WTC11 (cell line): Measurements from ENCODE around the gene ING5. TPM values are rescaled to one million over a fixed set of nuclear protein-coding genes. Genes with fewer than 3 reads are reported as not detected.

ENCODE experiments used
- ATAC-seq: fragments of 200-7000 bp; cut with Tn5 transposase; 2 replicates; pipeline ENCODE4 v1.10.0; 2021; ENCODE audit warnings: mild to moderate bottlenecking, moderate library complexity
- CTCF ChIA-PET: fragments of 300-600 bp; sonication (Branson Sonifier 250); formaldehyde crosslinking; loops from one replicate; lab custom pipeline; 2021; ENCODE audit warnings: antibody characterized with exemption; lab: Charles Lee
- POLR2A ChIA-PET: fragments of 350-600 bp; sonication (Branson Sonifier 250); formaldehyde crosslinking; loops from one replicate; lab custom pipeline; 2021; ENCODE audit warnings: antibody characterized with exemption; lab: Charles Lee
- DNase-seq: peaks from one replicate; pipeline ENCODE4 v3.0.0; 2021; ENCODE audit warnings: low spot score
- H3K27ac Mint-ChIP-seq: 2 replicates; pipeline ENCODE4 v1.8.0; 2021; ENCODE audit warnings: mixed read lengths
- H3K27me3 Mint-ChIP-seq: 2 replicates; pipeline ENCODE4 v1.8.0; 2021; ENCODE audit warnings: low read depth, mild to moderate bottlenecking, moderate library complexity, mixed read lengths
- H3K36me3 Mint-ChIP-seq: 2 replicates; pipeline ENCODE4 v1.8.0; 2021; ENCODE audit warnings: mixed read lengths
- H3K4me1 Mint-ChIP-seq: 2 replicates; pipeline ENCODE4 v1.8.0; 2022; ENCODE audit warnings: mixed read lengths
- H3K4me3 Mint-ChIP-seq: 2 replicates; pipeline ENCODE4 v1.8.0; 2021; ENCODE audit warnings: mild to moderate bottlenecking, moderate library complexity, mixed read lengths
- H3K9me3 Mint-ChIP-seq: 2 replicates; pipeline ENCODE4 v1.8.0; 2021; ENCODE audit warnings: mixed read lengths
- ELF4 ChIP-seq: sonication (generic); formaldehyde crosslinking; IDR thresholded peaks from 2 replicates; pipeline ENCODE4 v1.8.1; 2022; ENCODE audit warnings: low read depth, mild to moderate bottlenecking, moderate library complexity, missing genetic modification reagents
- ETV6 ChIP-seq: sonication (generic); formaldehyde crosslinking; IDR thresholded peaks from 2 replicates; pipeline ENCODE4 v1.8.1; 2022; ENCODE audit warnings: mild to moderate bottlenecking, missing genetic modification reagents
- GABPB1 ChIP-seq: sonication (generic); formaldehyde crosslinking; IDR thresholded peaks from 2 replicates; pipeline ENCODE4 v1.8.1; 2023; ENCODE audit warnings: mild to moderate bottlenecking, missing genetic modification reagents
- MXD4 ChIP-seq: fragments of 250-450 bp; sonication (Bioruptor Pico); IDR thresholded peaks from 2 replicates; pipeline ENCODE4 v1.8.0; 2021; ENCODE audit warnings: mild to moderate bottlenecking, moderate library complexity, borderline replicate concordance
- NFE2L1 ChIP-seq: sonication (generic); formaldehyde crosslinking; IDR thresholded peaks from 2 replicates; pipeline ENCODE4 v1.8.1; 2023; ENCODE audit warnings: missing genetic modification reagents
- PRRX2 ChIP-seq: fragments of 250-450 bp; sonication (Bioruptor Pico); IDR thresholded peaks from 2 replicates; pipeline ENCODE4 v1.8.0; 2021; ENCODE audit warnings: mild to moderate bottlenecking
- TEAD4 ChIP-seq: sonication (generic); formaldehyde crosslinking; IDR thresholded peaks from 2 replicates; pipeline ENCODE4 v1.8.0; 2022; ENCODE audit warnings: mild to moderate bottlenecking, missing genetic modification reagents
- ZNF232 ChIP-seq: sonication (generic); formaldehyde crosslinking; IDR thresholded peaks from 2 replicates; pipeline ENCODE4 v1.8.0; 2022; ENCODE audit warnings: mild to moderate bottlenecking, missing genetic modification reagents
- ZNF263 ChIP-seq: sonication (generic); formaldehyde crosslinking; IDR thresholded peaks from 2 replicates; pipeline ENCODE4 v1.8.1; 2022; ENCODE audit warnings: low read depth, mild to moderate bottlenecking, moderate library complexity, missing genetic modification reagents
- ZNF396 ChIP-seq: fragments of 250-450 bp; sonication (Bioruptor Pico); IDR thresholded peaks from 2 replicates; pipeline ENCODE4 v1.8.0; 2021; ENCODE audit warnings: mild to moderate bottlenecking, moderate library complexity, borderline replicate concordance
- total RNA-seq: library from RNA; stranded (reverse); gene quantifications from 3 replicates; pipeline ENCODE4 v1.2.3, GENCODE V29; 2021
- TF ChIP-seq, protein P1 (sequence below): sonication (generic); formaldehyde crosslinking; IDR thresholded peaks from 2 replicates; pipeline ENCODE4 v1.8.0; 2022; ENCODE audit warnings: mild to moderate bottlenecking, missing genetic modification reagents
- TF ChIP-seq, protein P2 (sequence below): sonication (generic); formaldehyde crosslinking; IDR thresholded peaks from 2 replicates; pipeline ENCODE4 v1.8.1; 2022; ENCODE audit warnings: low read depth, missing genetic modification reagents, borderline replicate concordance
- TF ChIP-seq, protein P3 (sequence below): fragments of 250-450 bp; sonication (Bioruptor Pico); IDR thresholded peaks from 2 replicates; pipeline ENCODE4 v1.9.0; 2021; ENCODE audit warnings: mild to moderate bottlenecking, borderline replicate concordance
- TF ChIP-seq, protein P4 (sequence below): sonication (generic); formaldehyde crosslinking; IDR thresholded peaks from 2 replicates; pipeline ENCODE4 v1.8.1; 2023; ENCODE audit warnings: mild to moderate bottlenecking, missing genetic modification reagents
- TF ChIP-seq, protein P5 (sequence below): fragments of 250-450 bp; sonication (Bioruptor Pico); IDR thresholded peaks from 2 replicates; pipeline ENCODE4 v1.8.0; 2021; ENCODE audit warnings: mild to moderate bottlenecking
- TF ChIP-seq, protein P6 (sequence below): sonication (generic); formaldehyde crosslinking; IDR thresholded peaks from 2 replicates; pipeline ENCODE4 v1.8.1; 2023; ENCODE audit warnings: mild to moderate bottlenecking, missing genetic modification reagents

The ING5 gene
- total RNA-seq, 1 experiment from 2014 or later, result 43.1 TPM

DNA sequence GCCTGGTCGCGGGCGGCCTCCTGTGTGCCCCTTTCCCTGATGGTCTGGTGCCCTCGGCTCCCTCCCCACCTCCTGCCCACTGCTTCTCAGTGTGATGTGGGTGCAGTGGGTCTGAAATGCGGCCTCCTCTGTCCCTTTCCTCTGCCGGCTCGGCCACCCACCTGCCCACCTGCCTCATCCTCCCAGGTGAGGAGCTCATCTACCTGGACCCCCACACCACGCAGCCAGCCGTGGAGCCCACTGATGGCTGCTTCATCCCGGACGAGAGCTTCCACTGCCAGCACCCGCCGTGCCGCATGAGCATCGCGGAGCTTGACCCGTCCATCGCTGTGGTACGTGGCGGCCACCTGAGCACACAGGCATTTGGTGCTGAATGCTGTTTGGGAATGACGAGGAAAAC is 33.5 kb upstream of the ING5 start:
- peaks cover 29% of the 10 kb centered on the region for H3K36me3 Mint-ChIP-seq
- no peak overlapping the region for H3K4me3 Mint-ChIP-seq
- DNase-seq, result no peak
- ChIA-PET CTCF (no interaction called here), POLR2A (no interaction called here)
- ATAC-seq, result no peak
- H3K4me1 Mint-ChIP-seq, result no peaks in the 10 kb centered on the region
- H3K27ac Mint-ChIP-seq, result no peak overlapping the region
- no peaks in the 10 kb centered on the region for H3K27me3 Mint-ChIP-seq
- H3K9me3 Mint-ChIP-seq, result no peaks in the 10 kb centered on the region
- TF ChIP-seq NFE2L1, result no peak
- TF ChIP-seq, protein P1, sequence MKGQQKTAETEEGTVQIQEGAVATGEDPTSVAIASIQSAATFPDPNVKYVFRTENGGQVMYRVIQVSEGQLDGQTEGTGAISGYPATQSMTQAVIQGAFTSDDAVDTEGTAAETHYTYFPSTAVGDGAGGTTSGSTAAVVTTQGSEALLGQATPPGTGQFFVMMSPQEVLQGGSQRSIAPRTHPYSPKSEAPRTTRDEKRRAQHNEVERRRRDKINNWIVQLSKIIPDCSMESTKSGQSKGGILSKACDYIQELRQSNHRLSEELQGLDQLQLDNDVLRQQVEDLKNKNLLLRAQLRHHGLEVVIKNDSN (CRISPR knock-in tag), result no peak
- no peak for TF ChIP-seq ETV6 (CRISPR knock-in tag)
- no peak for TF ChIP-seq ZNF396 (CRISPR knock-in tag)
- no peak for TF ChIP-seq ZNF232
- no peak for TF ChIP-seq TEAD4
- no peak for TF ChIP-seq MXD4 (CRISPR knock-in tag)
- no peak for TF ChIP-seq GABPB1 (CRISPR knock-in tag)
- no peak for TF ChIP-seq ZNF263
- TF ChIP-seq, protein P2, sequence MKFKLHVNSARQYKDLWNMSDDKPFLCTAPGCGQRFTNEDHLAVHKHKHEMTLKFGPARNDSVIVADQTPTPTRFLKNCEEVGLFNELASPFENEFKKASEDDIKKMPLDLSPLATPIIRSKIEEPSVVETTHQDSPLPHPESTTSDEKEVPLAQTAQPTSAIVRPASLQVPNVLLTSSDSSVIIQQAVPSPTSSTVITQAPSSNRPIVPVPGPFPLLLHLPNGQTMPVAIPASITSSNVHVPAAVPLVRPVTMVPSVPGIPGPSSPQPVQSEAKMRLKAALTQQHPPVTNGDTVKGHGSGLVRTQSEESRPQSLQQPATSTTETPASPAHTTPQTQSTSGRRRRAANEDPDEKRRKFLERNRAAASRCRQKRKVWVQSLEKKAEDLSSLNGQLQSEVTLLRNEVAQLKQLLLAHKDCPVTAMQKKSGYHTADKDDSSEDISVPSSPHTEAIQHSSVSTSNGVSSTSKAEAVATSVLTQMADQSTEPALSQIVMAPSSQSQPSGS (CRISPR knock-in tag), result no peak
- TF ChIP-seq, protein P3, sequence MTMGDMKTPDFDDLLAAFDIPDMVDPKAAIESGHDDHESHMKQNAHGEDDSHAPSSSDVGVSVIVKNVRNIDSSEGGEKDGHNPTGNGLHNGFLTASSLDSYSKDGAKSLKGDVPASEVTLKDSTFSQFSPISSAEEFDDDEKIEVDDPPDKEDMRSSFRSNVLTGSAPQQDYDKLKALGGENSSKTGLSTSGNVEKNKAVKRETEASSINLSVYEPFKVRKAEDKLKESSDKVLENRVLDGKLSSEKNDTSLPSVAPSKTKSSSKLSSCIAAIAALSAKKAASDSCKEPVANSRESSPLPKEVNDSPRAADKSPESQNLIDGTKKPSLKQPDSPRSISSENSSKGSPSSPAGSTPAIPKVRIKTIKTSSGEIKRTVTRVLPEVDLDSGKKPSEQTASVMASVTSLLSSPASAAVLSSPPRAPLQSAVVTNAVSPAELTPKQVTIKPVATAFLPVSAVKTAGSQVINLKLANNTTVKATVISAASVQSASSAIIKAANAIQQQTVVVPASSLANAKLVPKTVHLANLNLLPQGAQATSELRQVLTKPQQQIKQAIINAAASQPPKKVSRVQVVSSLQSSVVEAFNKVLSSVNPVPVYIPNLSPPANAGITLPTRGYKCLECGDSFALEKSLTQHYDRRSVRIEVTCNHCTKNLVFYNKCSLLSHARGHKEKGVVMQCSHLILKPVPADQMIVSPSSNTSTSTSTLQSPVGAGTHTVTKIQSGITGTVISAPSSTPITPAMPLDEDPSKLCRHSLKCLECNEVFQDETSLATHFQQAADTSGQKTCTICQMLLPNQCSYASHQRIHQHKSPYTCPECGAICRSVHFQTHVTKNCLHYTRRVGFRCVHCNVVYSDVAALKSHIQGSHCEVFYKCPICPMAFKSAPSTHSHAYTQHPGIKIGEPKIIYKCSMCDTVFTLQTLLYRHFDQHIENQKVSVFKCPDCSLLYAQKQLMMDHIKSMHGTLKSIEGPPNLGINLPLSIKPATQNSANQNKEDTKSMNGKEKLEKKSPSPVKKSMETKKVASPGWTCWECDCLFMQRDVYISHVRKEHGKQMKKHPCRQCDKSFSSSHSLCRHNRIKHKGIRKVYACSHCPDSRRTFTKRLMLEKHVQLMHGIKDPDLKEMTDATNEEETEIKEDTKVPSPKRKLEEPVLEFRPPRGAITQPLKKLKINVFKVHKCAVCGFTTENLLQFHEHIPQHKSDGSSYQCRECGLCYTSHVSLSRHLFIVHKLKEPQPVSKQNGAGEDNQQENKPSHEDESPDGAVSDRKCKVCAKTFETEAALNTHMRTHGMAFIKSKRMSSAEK (CRISPR knock-in tag), result no peak
- TF ChIP-seq, protein P4, sequence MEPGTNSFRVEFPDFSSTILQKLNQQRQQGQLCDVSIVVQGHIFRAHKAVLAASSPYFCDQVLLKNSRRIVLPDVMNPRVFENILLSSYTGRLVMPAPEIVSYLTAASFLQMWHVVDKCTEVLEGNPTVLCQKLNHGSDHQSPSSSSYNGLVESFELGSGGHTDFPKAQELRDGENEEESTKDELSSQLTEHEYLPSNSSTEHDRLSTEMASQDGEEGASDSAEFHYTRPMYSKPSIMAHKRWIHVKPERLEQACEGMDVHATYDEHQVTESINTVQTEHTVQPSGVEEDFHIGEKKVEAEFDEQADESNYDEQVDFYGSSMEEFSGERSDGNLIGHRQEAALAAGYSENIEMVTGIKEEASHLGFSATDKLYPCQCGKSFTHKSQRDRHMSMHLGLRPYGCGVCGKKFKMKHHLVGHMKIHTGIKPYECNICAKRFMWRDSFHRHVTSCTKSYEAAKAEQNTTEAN (CRISPR knock-in tag), result no peak
- TF ChIP-seq PRRX2 (CRISPR knock-in tag), result no peak
- TF ChIP-seq, protein P5, sequence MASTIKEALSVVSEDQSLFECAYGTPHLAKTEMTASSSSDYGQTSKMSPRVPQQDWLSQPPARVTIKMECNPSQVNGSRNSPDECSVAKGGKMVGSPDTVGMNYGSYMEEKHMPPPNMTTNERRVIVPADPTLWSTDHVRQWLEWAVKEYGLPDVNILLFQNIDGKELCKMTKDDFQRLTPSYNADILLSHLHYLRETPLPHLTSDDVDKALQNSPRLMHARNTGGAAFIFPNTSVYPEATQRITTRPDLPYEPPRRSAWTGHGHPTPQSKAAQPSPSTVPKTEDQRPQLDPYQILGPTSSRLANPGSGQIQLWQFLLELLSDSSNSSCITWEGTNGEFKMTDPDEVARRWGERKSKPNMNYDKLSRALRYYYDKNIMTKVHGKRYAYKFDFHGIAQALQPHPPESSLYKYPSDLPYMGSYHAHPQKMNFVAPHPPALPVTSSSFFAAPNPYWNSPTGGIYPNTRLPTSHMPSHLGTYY (CRISPR knock-in tag), result no peak
- TF ChIP-seq, protein P6, sequence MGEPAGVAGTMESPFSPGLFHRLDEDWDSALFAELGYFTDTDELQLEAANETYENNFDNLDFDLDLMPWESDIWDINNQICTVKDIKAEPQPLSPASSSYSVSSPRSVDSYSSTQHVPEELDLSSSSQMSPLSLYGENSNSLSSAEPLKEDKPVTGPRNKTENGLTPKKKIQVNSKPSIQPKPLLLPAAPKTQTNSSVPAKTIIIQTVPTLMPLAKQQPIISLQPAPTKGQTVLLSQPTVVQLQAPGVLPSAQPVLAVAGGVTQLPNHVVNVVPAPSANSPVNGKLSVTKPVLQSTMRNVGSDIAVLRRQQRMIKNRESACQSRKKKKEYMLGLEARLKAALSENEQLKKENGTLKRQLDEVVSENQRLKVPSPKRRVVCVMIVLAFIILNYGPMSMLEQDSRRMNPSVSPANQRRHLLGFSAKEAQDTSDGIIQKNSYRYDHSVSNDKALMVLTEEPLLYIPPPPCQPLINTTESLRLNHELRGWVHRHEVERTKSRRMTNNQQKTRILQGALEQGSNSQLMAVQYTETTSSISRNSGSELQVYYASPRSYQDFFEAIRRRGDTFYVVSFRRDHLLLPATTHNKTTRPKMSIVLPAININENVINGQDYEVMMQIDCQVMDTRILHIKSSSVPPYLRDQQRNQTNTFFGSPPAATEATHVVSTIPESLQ, result no peak
- TF ChIP-seq ELF4 (CRISPR knock-in tag), result no peak
